ENCODE data around the gene PAM. TPM values are rescaled to one million over a fixed set of nuclear protein-coding genes. Genes with fewer than 3 reads are reported as not detected.
A peak's percentile ranks its signal among the peaks of the same experiment; 100 is the strongest.

PAM gene
- polyA plus RNA-seq, 1 donor from 2014 or later, result 363 TPM

- Histone ChIP-seq H3F3A (ENCODE audit: insufficient read depth, low read length, poor library complexity, severe bottlenecking) (no peaks in the 10 kb centered on the region), H3K4me2 (ENCODE audit: low read length) (peak overlapping the region; percentile 48), H3K9ac (ENCODE audit: low read length) (peak overlapping the region; percentile 42), H3K27ac (ENCODE audit: low read length) (peak overlapping the region; percentile 73), H3K9me2 (ENCODE audit: insufficient read depth, low read length) (no peaks in the 10 kb centered on the region), H3K4me3 (ENCODE audit: low read length) (peak overlapping the region; percentile 51), H4K20me1 (ENCODE audit: insufficient read depth) (no peaks in the 10 kb centered on the region), H2AFZ (ENCODE audit: low read depth, low read length) (no peak overlapping the region), H3K27me3 (ENCODE audit: insufficient read depth, low read depth, low read length) (no peaks in the 10 kb centered on the region), H3K79me2 (replicated peaks; ENCODE audit: insufficient read depth, low read length) (no peaks in the 10 kb centered on the region), H3K9me3 (ENCODE audit: low read length) (no peaks in the 10 kb centered on the region), H3K36me3 (ENCODE audit: insufficient read depth, low read length) (no peaks in the 10 kb centered on the region)
- TF ChIP-seq EZH2 (IDR thresholded peaks at IDR 0.05; ENCODE audit: borderline replicate concordance, insufficient read depth, low read length, poor library complexity, severe bottlenecking), result no peak
- TF ChIP-seq TAF1 (IDR thresholded peaks at IDR 0.05; ENCODE audit: low read depth), result no peak
- TF ChIP-seq EP300 (conservative IDR thresholded peaks at IDR 0.05; ENCODE audit: poor library complexity, severe bottlenecking), result peak; percentile 74
- no peak for TF ChIP-seq CTCF (IDR thresholded peaks at IDR 0.05; ENCODE audit: poor library complexity, severe bottlenecking)
- TF ChIP-seq POLR2AphosphoS5 (IDR thresholded peaks at IDR 0.05), result peak; percentile 66
- TF ChIP-seq MXI1 (conservative IDR thresholded peaks at IDR 0.05; ENCODE audit: poor library complexity, severe bottlenecking), result no peak
- peak; percentile 59 for TF ChIP-seq REST (IDR thresholded peaks at IDR 0.05; ENCODE audit: borderline replicate concordance)
- no peak for TF ChIP-seq RAD21 (conservative IDR thresholded peaks at IDR 0.05)
- no peak for TF ChIP-seq SMC3 (conservative IDR thresholded peaks at IDR 0.05; ENCODE audit: poor library complexity)
These were observed 155.4 kb downstream of the PAM start for GRCh38 chr5:102910240-102911226.

GRCh38 chr5:102911973-102912372 lies 156.9 kb downstream of the PAM start:
- H3K4me2 ChIP-seq (ENCODE audit: low read length), result no peak overlapping the region
- no peaks in the 10 kb centered on the region for H3K79me2 ChIP-seq (replicated peaks; ENCODE audit: insufficient read depth, low read length)

More at GRCh38 chr5:102911973-102912372, 156.9 kb downstream of the PAM start:
- TF ChIP-seq RAD21 (conservative IDR thresholded peaks at IDR 0.05), result no peak
- no peak for TF ChIP-seq EZH2 (IDR thresholded peaks at IDR 0.05; ENCODE audit: borderline replicate concordance, insufficient read depth, low read length, poor library complexity, severe bottlenecking)
- TF ChIP-seq REST (IDR thresholded peaks at IDR 0.05; ENCODE audit: borderline replicate concordance), result no peak
- TF ChIP-seq POLR2AphosphoS5 (IDR thresholded peaks at IDR 0.05), result no peak
- TF ChIP-seq MXI1 (conservative IDR thresholded peaks at IDR 0.05; ENCODE audit: poor library complexity, severe bottlenecking), result no peak
- no peak for TF ChIP-seq EP300 (conservative IDR thresholded peaks at IDR 0.05; ENCODE audit: poor library complexity, severe bottlenecking)
- no peak for TF ChIP-seq TAF1 (IDR thresholded peaks at IDR 0.05; ENCODE audit: low read depth)
- no peak for TF ChIP-seq SMC3 (conservative IDR thresholded peaks at IDR 0.05; ENCODE audit: poor library complexity)
- no peak for TF ChIP-seq CTCF (IDR thresholded peaks at IDR 0.05; ENCODE audit: poor library complexity, severe bottlenecking)
- H3F3A ChIP-seq (ENCODE audit: insufficient read depth, low read length, poor library complexity, severe bottlenecking), result no peaks in the 10 kb centered on the region
- no peak overlapping the region for H2AFZ ChIP-seq (ENCODE audit: low read depth, low read length)
- H3K9ac ChIP-seq (ENCODE audit: low read length), result no peak overlapping the region
- no peaks in the 10 kb centered on the region for H3K9me2 ChIP-seq (ENCODE audit: insufficient read depth, low read length)
- H3K27ac ChIP-seq (ENCODE audit: low read length), result no peak overlapping the region
- no peaks in the 10 kb centered on the region for H3K27me3 ChIP-seq (ENCODE audit: insufficient read depth, low read depth, low read length)
- H4K20me1 ChIP-seq (ENCODE audit: insufficient read depth), result no peaks in the 10 kb centered on the region
- no peaks in the 10 kb centered on the region for H3K9me3 ChIP-seq (ENCODE audit: low read length)
- no peak overlapping the region for H3K4me3 ChIP-seq (ENCODE audit: low read length)
- H3K36me3 ChIP-seq (ENCODE audit: insufficient read depth, low read length), result no peaks in the 10 kb centered on the region

All from neural cell (in vitro differentiated cells).